Stimulated activated CD8-positive, alpha-beta memory T cell treated with anti-CD3 and anti-CD28 coated beads, Interleukin-7, amount 100 ng/mL, for 4 hours (primary cell): ENCODE results near the gene KANK2.
A peak's percentile ranks its signal among the peaks of the same experiment; 100 is the strongest.
"Not testable (repeated sequence)": the region's sequence is repeated elsewhere in the genome, so short reads cannot be mapped to it uniquely, and the experiment has no call there.

Source experiments
- DNase-seq, 2 donors: peaks; one replicate each; pipeline ENCODE4 v3.0.0-alpha.2; 2020; ENCODE audit warnings: low read depth in 2 of 2

KANK2 gene

DNA sequence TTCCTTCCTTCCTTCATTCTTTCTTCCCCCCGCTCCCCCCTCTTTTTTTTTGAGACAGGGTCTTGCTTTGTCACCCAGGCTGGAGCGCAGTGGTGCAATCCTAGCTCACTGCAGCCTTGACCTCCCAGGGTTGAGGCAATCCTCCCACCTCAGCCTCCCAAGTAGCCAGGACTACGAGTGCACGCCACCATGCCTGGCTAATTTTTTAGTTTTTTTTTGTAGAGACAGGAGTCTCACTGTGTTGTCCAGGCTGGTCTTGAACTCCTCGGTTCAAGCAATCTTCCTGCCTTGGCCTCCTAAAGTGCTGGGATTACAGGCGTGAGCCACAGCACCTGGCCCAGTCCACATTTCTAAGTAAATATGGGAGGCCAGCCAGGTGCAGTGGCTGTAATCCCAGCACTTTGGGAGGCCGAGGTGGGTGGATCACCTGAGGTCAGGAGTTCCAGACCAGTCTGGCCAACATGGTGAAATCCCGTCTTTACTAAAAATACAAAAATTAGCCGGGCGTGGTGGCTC, 57.3 kb downstream of the KANK2 start:
- DNase-seq = not testable (repeated sequence)

DNA sequence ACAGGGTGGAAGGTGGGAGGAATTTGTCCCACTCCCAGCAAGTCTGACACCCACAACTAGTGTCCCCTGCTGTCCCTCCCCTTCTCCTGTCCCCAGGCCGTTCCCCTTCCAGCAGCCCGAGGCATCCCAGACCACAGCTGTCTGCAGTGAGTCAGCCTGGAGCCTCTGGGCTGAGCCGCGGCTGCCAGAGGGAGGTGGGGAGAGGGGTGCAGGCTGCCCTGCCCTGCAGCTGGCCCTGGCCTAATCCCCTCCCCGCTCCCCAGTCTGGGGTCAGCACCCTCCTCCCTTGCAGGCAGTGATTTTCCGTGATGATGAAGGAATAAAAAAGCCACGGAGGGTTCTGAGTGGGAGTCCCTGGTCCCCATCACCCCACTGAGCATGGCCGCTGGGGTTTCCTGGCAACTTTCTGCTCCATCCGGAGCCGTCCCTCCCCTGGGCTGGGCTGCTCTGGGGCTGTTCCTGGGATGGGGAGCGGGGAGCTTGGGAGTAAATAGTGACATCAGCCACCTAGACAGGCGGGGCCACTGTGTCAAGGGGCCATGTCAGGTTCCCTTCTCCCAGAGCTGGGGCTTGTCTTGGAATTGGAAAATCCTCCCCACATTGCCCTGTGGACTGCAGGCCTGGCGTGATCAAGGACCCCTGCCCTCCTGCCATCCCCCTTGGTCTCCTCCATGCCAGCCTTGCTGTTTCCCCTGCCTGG, 58.6 kb downstream of the KANK2 start:
- no peak for DNase-seq

- DNase-seq = peak in 1 of 2 donors; percentile 13
Measured at GRCh38 chr19:11137542-11138384, 59.6 kb downstream of the KANK2 start.

GRCh38 chr19:11136400-11137101, 60.8 kb downstream of the KANK2 start:
- DNase-seq = no peak

GRCh38 chr19:11131471-11131870, 65.9 kb downstream of the KANK2 start:
- no peak for DNase-seq

DNA sequence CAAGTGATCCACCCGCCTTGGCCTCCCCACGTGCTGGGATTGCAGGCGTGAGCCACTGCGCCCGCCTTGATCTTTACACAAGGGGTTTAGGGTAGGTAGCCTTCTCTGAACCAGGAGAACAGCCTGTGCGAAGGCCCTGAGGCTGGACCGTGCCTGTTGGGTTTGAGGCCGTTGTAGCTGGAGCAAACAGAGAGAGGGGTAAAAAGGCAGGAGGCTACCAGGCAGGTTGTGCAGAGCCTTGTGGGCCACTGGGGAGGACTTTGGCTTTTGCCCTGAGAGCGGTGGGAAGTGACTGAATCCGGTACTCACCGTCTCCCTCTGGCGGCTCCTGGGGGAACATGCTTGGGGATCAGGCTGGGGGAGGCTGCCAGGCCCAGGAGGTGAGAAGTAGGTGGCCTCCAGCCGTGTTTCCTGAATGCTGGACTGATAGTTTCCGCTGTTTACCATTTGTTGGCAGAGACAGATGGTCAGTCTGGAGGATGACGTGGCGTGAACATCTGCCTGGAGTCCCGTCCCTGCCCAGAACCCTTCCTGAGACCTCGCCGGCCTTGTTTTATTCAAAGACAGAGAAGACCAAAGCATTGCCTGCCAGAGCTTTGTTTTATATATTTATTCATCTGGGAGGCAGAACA, 66.4 kb downstream of the KANK2 start:
- DNase-seq = peak; percentile 40 to 50

- no peak for DNase-seq
Measured at GRCh38 chr19:11127905-11128304, 69.4 kb downstream of the KANK2 start.

DNA sequence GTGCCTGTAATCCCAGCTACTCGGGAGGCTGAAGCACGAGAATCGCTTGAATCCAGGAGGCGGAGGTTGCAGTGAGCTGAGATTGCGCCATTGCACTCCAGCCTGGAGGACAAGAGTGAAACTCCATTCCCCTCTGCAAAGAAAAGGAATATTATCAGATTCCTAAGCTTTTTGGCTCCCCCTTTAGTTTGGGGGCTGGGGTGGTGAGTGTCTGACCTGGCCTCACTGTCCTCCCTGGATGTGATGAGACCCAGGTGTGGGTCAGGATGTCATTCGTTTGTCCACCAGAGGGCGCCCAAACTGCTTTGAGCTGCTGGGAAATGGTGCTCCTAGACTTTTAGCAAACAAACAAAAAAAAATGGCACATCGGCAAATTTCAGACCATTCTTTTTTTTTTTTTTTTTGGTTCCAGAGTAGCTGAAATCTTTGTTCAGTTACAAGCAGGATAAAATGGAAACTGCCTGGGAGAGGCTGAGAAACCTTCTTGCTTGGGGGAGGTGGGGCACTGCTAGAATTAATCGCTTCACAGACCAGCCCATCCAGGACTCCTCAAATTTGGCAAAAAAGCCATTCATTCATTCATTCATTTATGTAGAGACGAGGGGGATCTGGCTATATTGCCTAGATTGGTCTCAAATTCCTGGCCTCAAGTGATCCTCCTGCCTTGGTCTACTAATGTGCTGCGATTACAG, 71.2 kb downstream of the KANK2 start:
- DNase-seq = peak; percentile 45 to 58

- DNase-seq = not testable (repeated sequence)
Measured at GRCh38 chr19:11124157-11124556, 73.2 kb downstream of the KANK2 start.

GRCh38 chr19:11123114-11123513, 74.2 kb downstream of the KANK2 start:
- no peak for DNase-seq

GRCh38 chr19:11121963-11122362, 75.4 kb downstream of the KANK2 start:
- DNase-seq = not testable (repeated sequence)

GRCh38 chr19:11116507-11116906, 80.8 kb downstream of the KANK2 start:
- no peak for DNase-seq

- no peak for DNase-seq
Measured at GRCh38 chr19:11115895-11116446, 81.4 kb downstream of the KANK2 start.

- no peak for DNase-seq
Measured at GRCh38 chr19:11115042-11115441, 82.3 kb downstream of the KANK2 start.
